GM18508 (cell line): Measurements from ENCODE around the gene TTC28.
"Not testable (repeated sequence)": the region's sequence is repeated elsewhere in the genome, so short reads cannot be mapped to it uniquely, and the experiment has no call there.

ENCODE experiments used
- ATAC-seq: cut with Tn5 transposase; IDR thresholded peaks from one replicate; pipeline ENCODE4 v1.9.1; 2021; ENCODE audit warnings: moderate number of reproducible peaks; ENCODE audit not compliant: insufficient read depth, unreplicated experiment

The TTC28 gene

DNA sequence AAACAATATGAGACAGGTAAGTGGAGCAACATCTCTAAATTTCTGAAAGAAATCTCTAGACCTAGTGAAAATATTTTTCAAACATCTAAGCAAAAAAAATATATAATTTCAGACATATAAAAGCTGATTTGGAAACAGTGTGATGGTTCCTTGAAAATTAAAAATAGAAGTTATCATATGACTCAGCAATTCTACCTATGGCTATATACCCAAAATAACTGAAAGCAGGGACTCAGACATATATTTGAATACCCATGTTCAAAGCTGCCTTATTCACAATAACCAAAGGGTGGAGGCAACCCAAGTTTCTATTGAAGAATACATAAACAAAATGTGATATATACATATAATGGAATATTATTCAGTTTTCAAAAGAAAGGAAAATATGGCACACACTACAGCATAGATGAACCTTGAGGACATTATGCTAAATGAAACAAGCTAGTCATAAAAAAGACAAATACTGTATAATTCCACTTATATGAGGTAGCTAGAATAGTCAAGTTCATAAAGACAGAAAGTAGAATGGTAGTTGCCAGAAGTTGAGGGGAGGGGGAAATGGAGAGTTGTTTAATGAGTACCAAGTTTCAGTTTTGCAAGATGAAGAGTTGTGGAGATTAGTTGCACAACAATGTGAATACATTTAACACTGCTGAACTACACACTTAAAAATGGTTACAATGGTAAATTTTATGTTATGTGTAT lies 300.4 kb downstream of the TTC28 start:
- ATAC-seq, result no peak

DNA sequence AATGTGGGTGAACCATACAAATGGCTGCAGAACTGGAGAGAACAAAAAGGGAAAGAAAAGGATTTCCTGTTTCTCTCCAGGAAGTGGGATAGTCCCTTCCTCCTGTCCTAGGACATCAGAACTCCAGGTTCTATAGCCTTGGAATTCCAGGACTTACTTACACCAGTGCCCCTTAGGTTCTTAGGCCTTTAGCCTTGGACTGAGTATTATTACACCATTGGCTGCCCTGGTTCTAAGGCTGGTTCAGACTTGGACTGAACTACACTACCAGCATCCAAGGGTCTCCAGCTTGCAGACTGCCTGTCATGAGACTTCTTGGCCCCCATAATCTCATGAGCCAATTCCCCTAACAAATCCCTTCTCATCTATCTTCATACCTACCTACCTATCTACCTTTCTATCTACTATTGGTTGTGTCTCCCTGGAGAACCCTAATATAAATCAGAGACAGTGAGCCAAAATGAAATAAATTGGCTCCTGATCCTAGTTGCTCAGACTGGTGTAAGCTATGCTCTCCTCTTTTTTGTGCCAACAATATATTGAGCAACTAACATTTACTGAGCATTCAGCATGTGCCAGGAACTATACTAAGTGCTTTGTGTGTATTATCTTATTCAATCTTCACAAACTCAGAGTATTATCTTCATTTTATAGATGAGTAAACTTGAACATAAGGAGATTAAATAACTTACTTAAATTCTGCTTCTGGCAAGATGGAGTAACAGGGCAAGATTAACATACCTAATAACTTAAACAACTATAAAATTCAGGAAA lies 303.7 kb downstream of the TTC28 start:
- ATAC-seq, result no peak

DNA sequence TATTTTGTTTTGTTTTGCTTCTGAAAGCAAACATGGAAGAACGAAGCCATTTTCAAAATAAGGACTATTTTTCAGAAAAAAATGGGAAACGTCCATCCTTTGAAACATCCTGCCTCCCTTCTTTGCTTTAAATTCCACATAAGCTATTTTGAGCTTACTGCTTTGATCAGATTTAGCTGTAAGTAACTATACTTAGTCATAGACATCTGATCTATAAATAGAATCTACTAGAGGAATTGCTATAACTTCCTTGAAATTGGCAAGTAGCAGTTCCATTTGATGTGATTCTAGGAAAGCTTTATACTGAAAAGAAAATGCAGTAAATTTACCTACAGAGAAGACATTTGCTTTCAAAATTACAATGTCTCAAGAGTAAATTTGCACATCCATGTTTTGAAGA lies 305.8 kb downstream of the TTC28 start:
- no peak for ATAC-seq

DNA sequence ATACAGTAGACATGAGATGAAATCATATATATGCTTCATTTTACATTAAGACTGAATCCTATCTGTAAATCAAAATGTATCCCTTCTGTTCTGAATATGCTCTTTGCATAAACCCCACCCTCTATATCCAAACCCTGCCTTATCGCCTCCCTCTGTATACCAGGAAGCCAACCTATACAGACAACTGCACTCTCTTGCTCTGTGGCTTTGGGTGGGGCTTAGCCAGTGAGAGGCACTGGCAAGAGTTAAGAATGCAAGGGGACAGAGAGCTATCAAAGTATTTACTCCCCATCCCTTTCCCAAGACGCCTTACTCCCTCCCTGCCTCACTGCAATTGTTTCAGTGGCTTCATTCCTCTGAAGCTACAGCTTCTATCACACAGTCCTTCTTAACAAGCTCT lies 309.8 kb downstream of the TTC28 start:
- no peak for ATAC-seq

DNA sequence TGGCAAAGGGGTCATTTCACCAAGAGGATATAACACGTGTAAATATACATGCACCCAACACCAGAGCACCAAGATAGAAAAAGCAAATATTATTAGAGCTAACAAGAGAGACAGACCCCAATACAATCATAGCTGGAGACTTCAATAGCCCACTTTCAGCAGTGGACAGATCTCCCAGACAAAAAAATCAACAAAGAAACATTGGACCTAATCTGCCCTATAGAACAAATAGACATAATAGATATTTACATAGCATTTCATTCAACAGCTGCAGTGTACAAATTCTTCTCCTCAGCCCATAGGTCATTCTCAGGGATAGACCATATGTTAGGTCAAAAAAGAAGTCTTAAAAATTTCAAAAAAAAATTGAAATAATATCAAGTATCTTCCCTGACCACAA lies 312.8 kb downstream of the TTC28 start:
- ATAC-seq, result no peak

DNA sequence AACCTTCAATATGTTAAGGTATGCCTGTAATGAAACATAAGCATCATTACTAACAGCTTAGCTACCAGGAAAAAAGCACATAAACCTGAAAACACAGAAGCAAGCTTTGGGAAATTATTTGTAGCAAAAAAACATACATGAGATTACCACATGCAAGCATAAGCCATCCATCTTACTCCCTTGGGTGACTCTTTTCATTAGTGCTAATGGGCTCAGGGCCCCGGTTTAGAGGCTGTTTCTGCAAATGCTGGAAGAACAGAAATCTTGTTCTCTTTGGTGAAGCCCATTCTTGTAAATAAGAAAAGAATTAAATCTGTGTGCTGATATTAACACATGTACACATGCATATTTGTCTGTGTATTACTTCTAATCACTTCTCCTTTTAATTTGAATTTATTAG lies 314.3 kb downstream of the TTC28 start:
- ATAC-seq, result no peak

DNA sequence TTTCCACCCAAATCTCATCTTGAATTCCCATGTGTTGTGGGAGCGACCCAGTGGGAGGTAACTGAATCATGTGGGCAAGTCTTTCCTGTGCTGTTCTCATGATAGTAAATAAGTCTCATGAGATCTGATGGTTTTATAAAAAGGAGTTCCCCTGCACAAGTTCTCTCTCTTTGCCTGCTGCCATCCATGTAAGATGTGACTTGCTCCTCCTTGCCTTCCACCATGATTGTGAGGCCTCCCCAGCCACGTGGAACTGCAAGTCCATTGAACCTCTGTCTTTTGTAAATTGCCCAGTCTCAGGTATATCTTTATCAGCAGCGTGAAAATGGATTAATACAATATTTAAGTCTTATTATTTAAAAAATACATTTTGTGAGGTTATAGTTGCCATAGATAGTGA lies 315.5 kb downstream of the TTC28 start:
- not testable (repeated sequence) for ATAC-seq

DNA sequence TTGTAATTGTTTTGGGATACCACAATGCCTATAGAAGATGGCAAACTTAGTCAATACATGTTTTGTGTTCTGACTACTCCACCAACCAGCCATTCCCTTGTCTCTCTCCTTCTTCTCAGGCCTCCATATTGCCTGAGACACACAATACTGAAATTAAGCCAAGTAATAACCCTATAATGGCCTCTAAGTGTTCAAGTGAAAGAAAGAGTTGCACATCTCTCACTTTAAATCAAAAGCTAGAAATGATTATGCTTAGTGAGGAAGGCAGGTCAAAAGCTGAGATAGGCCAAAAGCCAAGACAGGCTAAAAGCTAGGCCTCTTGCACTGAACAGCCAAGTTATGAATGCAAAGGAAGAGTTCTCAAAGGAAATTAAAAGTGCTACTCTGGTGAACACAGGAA lies 318.7 kb downstream of the TTC28 start:
- ATAC-seq, result no peak

DNA sequence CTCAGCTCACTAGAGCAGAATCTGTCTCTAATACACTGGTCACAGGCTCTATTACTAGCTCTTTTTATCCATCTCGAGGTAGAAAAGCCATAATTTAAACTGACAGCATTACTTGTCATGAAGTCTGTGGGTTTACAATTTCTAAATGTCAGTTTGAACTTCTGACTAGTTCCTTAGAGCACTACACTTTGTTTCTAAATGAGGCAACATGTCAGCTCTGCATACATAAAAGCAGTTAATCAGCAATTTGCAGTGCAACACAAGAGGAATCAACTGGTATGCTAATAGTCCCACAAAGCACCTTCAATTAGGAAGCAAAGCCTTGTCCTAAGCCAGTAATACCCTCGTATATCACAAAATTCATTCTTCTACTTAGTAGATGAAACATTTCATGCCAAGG lies 321.3 kb downstream of the TTC28 start:
- ATAC-seq, result no peak

DNA sequence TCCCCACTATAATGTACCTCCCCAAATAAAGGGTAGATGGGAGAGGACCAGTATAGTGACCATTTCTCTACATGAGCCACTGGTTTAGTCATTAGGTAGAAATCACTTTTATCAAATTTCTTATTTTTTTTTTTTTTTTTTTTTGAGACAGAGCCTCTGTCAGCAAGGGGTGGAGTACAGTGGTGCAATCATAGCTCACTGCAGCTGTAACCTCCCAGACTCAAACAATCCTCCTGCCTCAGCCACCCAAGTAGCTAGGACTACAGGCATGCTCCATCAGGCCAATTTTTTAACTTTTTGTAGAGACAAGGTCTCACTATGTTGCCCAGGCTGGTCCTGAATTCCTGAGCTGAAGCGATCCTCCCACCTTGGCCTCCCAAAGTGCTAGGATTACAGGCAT lies 322.4 kb downstream of the TTC28 start:
- no peak for ATAC-seq

DNA sequence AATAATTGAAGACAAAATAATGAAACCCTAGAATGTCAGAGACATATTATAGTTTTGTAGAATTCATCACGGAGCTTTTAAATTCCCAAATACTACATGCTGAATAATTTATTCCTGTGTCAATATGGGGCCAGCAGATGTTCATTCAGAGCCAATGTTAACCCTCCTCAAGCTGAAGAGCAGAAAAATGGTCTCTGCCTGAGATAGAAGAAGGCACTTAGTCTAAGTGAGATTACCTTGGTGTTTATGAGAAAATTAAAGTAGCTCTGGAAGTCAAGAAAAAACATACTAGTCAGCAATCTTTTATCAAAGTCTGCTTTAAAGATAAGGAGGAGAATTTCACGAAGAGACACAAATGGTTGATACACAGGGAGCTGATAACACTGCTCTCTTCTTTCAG lies 328.2 kb downstream of the TTC28 start:
- ATAC-seq, result no peak

DNA sequence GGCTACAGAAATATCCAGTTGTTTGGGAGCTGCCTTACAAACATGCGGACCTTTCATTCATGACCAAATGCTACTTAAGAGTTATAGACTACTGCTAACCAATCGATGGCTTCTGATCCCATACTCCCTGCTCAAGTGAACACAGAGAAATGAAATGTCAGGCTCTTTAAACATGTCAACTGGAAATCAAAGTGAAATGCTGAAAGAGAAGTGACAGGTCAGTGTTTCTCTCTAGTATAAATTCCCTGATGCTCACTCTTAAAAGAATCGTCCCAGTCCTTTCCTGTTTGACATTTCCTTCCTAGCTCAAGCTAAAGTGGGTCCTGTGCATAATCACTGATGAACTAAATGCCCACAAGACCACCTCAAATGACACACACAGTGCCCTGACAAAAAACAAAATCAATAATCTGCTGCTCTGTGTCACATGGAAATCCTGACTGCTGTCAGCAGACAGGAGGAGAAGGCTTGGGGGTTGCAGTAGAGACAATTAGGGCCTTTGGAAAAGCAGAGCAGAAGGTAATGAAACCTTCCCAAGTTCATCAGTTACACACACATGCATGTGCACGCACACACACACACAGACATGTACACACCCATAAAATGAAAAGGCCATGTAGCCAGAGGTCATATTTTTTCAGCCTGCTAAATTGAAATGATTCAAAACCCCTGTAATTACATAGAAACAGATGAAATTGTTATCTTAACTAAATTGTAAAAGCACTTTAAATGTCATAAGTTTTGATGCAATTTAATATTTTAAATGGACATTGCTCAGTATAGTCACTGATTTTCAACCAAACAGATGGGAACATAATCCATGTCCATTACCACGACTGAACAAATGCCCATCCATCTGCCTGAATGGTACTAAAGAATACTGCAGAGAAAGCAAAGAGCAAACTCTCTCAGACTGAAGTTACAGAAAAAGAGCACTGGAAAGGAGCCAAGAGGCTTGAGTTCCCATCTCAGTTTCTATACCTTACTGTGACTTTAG lies 330.7 kb downstream of the TTC28 start:
- no peak for ATAC-seq

DNA sequence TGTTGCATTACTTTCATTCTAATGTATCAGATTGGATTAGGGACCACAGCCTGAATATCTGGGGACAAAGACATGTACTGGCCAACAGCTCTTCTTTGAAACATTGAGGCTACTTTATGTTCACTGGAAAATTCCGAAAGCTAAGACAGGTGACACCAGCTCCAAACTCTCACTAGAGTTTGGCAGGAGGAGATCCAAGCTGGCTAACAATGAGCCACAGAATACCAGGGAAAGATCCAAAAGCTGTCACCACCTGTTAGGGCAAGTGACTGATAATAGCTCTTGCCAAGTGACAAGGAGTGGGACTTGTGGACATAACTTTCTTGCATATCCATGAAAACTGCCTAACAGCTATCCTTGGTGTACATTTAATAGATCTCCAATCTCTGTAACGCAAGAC lies 333.3 kb downstream of the TTC28 start:
- ATAC-seq, result no peak

DNA sequence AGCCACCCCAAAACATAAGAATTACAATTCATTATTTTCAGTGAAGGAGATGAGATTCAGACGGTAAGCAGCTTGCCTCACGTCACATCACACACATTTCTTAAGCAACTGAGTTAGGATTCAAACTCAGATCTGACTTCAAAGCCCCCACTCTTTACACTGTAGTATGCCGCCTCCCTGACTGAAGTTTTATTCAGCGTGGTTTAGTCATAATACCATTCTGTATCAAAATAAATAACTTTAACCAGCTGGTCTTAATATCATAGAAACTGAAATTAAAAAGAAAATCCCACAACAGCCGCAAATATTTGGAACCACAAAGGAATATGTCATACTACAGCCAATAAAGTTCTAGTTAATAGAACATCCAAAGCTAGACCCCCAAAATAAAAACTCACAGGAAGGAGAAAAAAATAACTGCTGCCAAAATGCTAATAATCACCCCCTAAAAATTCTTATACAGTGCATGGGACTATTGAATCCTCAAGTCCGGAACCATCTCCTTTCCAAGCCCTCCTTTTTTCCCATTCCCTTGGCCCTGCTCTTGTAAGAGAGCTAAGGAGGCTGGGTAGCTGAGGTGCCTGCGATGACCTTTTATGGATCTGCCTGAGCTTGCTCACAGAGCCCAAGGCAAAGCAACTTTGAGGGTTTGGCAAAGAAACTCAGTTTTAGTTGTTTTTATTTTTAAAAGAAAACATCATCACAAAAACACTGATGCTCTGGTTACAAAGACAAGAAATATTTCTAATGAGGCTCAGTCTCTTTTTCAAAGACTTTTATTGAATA lies 334.5 kb downstream of the TTC28 start:
- no peak for ATAC-seq

DNA sequence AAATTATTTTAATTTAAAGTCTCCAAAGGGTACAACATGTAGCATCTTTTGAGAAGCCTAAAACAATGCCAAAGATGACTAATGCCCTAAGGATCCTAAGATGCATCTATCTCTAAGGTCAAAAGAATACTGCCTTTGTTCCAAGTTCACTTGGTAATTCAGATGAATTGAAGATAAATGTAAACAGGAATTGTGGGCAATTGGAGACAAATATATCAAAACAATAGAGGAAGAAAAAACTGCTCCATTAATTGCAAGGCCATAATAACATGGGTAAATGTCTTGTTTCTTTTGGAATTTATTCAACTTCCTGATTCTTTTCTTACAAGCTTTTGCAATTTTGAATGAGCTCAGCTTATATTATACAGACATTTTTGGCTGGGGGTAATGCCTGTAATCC lies 338.6 kb downstream of the TTC28 start:
- ATAC-seq, result no peak

DNA sequence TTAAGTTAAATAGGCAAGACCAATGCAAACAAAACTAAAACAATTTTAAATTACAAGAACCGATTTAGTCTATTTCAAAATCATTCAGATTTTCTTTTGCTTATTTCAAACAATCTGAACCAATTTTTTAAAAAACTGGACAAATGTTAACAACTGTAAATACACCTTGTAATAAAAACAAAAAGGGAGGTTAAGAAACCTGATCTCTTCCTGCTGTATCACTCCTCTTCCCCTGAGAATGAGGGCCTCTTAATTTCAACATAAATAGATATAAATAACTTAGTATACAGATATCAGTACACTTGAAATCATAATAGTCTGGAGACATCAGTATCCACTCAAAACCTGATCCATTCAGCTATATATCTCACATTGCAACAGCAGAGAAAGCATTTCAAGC lies 346.6 kb downstream of the TTC28 start:
- ATAC-seq, result no peak

DNA sequence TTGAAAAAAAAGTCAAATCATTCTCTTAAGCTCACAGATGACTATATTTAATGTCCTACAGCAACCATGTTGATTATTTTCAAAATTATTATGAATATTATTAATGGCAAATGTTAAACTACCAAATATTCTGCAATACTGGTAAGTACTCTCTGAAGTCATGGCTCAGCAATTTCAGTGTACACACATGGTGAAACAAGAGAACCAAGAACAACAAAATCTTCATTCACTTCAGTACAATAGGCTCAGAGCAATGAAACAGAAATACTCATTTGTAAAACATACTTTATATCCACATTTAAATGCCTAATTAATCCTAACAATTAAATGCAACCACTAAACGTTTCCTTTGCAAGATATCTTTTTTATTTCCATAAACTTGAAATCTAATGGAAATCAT lies 347.2 kb downstream of the TTC28 start:
- no peak for ATAC-seq

DNA sequence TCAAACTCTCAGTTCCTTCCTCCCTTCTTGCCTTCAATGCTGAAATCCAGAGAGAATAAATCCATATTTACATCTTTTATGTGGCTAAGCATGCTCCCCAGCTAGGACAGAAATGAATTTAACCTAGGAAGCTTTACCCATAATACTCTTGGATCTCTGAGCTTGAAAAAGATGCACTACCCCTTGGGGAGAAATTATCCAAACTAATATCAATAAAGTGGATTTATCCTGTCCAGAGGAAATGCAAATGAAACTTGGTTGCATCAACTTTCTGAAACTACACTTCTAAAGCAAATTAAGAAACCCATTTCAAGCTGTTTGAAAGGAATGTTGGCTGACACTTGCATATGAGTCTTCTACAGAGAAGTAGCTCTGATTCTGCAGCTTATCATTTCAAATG lies 347.9 kb downstream of the TTC28 start:
- no peak for ATAC-seq

DNA sequence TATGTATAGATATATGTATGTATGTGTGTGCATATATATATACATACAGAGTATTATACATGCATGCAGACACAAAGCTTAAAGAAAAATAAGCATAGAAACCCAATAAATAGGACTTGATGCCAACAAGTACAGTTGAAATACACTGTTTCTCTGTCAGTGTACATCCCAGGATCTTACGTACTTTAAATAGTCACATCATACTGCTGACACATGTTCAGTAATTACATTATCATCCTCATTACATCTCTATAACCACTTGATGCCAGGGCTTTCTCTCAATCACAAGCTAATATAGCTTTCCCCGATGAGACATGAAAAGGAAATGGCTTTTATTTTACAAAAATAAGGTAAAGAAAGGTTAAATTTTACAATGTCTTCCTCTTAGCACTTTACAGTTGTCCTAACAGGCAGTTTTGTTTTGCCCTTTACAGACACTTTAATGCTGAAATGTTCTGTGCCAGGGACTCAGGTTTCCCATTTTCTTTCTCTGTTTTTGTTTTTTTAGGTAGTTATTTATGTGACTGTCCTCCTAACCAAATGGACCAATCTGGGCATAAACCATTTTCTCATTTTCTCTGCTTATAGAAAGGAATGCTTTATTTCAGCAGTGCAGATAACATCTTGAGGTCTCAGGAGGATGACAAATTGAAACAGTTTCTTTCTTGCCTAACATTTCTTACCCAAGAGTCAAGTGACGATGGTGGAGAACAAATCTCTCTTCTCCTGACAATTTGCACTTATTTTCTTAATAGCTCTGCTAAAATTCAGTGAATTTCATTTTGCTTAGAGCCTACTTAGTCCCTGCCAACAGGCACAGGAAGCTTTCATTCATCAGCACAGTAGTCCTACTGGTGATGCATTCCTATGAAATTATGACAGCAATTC lies 350.2 kb downstream of the TTC28 start:
- ATAC-seq, result no peak
